Measurements from ENCODE around the gene MRGPRX2.

DNA sequence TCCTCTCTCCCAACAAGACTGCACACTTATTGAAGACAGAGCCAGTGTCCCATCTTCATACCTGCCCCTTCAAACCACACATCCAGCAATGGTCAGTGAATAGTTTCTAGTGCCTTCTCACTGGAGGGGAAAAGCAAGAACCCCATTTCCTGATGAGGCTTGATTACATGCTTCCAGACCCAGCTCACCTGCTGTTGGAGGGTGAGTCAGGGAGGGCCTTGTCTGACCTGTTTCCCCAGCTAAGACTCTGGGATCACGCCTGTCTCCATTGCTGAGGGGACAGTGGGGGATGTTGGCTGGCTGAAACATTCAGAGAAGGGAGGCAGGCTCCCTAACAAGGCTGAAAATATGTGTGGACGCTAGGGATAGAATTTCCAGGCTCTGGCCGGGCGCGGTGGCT, 28.9 kb upstream of the MRGPRX2 start:
- TF ChIP-seq, protein P1, sequence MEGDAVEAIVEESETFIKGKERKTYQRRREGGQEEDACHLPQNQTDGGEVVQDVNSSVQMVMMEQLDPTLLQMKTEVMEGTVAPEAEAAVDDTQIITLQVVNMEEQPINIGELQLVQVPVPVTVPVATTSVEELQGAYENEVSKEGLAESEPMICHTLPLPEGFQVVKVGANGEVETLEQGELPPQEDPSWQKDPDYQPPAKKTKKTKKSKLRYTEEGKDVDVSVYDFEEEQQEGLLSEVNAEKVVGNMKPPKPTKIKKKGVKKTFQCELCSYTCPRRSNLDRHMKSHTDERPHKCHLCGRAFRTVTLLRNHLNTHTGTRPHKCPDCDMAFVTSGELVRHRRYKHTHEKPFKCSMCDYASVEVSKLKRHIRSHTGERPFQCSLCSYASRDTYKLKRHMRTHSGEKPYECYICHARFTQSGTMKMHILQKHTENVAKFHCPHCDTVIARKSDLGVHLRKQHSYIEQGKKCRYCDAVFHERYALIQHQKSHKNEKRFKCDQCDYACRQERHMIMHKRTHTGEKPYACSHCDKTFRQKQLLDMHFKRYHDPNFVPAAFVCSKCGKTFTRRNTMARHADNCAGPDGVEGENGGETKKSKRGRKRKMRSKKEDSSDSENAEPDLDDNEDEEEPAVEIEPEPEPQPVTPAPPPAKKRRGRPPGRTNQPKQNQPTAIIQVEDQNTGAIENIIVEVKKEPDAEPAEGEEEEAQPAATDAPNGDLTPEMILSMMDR (IDR thresholded peaks at IDR 0.05), result no peak
- no peak for TF ChIP-seq POLR2A (IDR thresholded peaks at IDR 0.05)
